T-helper 2 cell treated with Interferon-gamma antibody and Interleukin-4, amounts not matched to agents 100 ng/mL and 5 ng/mL, for 36 hours (primary cell): ENCODE results near the gene MLPH. TPM values are rescaled to one million over a fixed set of nuclear protein-coding genes. Genes with fewer than 3 reads are reported as not detected.

Experiments used
- intact Hi-C: fragments of 100-400 bp; cut with micrococcal nuclease; formaldehyde crosslinking; loops from one replicate; pipeline ENCODE4 v1.15.1; 2023
- total RNA-seq: library from RNA; stranded (reverse); gene quantifications from 2 replicates; pipeline ENCODE4 v1.2.3, GENCODE V29; 2022

MLPH gene
- total RNA-seq, 1 donor from 2014 or later = not detected

DNA sequence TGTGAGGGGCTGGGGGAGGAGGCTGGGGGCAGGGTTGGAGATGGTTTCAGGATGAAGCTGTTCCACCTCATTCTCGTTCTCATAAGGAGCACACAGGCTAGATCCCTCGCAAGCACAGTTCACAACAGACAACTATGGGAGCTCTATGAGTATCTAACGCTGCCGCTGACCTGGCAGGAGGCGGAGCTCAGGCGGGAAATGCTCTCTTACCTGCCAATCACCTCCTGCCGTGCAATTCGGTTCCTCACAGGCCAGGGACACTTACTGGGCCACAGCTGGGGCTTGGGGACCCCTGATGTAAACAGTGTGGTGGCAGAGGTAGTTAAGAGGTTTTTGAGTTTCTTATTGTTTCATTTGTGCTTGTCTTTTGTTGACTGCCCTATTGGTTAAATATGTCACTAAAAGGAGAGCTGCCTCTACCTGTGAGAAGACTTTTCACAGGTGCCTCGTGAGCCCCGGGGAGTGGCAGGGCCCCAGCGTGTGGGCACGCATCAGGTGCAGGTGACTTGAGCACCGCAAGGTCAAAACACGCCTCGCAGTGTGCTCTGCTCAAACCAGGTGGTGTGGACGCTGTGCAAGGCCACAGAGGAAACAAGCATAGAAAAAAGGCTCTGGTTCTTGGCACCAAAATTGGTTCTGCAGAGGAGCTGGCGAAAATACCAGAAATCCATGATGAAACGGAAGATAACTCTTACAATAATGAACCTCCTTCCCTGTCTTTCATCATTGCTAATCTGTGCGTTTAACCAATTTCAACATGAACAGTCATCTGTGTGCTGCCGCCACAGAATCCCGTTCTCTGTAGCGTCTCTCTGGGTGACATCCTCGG, 10.2 kb downstream of the MLPH start:
- intact Hi-C loops = no loop called here

GRCh38 chr2:237497838-237498186, 10.8 kb downstream of the MLPH start:
- intact Hi-C loops = no loop called here

DNA sequence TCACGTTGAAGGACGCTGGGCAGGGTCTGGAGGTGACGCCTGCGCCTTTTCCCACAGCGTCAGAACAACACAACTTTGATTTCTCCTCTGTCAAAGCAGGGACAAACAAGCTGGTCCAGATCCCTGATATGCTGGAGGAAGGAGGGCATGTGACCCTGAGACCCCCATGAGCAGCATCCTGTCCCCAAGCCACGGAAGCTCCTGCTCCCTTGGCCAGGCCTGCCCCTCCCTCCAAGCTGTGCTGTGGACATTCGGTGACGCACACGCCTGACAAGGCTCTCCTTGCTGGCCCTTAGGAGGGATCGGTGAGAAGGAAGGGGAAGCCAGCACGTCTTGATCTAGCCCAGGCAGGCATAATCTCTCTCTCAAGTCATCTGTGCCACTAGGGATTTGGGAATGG, 11.3 kb downstream of the MLPH start:
- intact Hi-C loops = no loop called here

- intact Hi-C loops = no loop called here
Measured at GRCh38 chr2:237500681-237501424, 13.8 kb downstream of the MLPH start.

- intact Hi-C loops = no loop called here
Measured at GRCh38 chr2:237501892-237502513, 15.0 kb downstream of the MLPH start.

DNA sequence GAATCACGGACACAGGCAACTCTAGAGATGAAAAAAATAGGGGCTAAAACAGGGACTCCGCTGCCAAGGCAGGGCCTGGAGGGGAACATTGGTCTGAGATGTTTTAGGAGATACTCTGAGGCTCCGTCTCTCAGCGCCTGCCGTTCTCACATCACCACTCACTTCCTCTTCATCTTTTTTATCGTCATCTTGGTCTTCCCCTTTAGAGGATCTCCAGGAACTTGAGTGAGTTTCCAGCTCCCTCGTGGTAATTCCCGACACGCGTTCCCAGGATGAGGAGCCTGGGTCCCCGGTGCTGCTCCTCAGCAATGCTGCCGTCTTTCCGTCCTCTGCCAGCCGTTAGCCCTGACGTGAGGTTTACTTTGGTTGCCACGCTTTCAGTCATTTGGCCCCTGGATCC, 16.1 kb downstream of the MLPH start:
- intact Hi-C loops = no loop called here

GRCh38 chr2:237505188-237505939, 18.3 kb downstream of the MLPH start:
- intact Hi-C loops = no loop called here

DNA sequence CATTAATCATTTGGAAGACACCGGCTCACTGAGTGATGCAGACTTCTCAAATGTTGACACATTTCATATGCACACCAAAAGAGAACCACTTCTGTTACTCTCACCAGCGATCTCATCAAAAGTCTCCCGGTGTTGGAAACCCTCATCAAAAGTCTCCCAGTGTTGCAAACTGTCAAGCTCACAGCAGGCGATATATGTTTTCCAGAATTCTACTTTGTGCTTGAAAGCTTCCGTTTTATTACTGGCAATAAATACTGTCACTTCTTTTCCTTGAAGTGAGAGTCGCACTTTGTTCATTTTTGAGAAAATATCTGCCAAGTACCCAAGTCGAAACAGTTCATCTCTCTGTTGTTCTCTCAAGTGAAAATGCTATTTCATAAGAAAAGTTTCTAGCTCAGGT, 20.5 kb downstream of the MLPH start:
- intact Hi-C loops = no loop called here

DNA sequence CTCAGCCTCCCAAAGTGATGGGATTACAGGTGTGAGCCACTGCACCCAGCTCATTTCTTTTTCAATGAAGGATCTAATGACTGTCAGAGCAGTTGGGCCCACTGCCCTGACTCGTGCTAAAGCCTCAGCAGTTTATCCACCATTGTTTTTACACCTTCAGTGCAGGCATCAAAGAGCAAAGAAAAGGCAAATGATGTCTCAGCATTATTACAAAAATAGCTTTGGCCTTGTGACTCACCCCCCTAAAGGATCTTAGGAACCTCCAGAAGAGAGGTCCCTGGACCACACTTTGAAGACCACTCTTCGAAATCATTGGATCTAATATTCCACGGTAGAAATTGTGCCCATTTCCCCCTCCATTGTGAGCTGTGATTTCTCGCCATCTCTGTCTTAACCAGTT, 21.3 kb downstream of the MLPH start:
- intact Hi-C loops = no loop called here

- intact Hi-C loops = no loop called here
Measured at GRCh38 chr2:237509151-237509550, 22.1 kb downstream of the MLPH start.

- intact Hi-C loops = loop anchor here (10.0 kb wide), 2 partner anchors 235 to 265 kb away; no protein-coding TSS in a partner anchor
Measured at GRCh38 chr2:237509905-237510304, 22.9 kb downstream of the MLPH start.

- intact Hi-C loops = loop anchor here (10.0 kb wide), 2 partner anchors 234 to 264 kb away; no protein-coding TSS in a partner anchor
Measured at GRCh38 chr2:237510502-237511217, 23.6 kb downstream of the MLPH start.

GRCh38 chr2:237511433-237511832, 24.4 kb downstream of the MLPH start:
- intact Hi-C loops = loop anchor here (10.0 kb wide), 2 partner anchors 233 to 263 kb away; no protein-coding TSS in a partner anchor

DNA sequence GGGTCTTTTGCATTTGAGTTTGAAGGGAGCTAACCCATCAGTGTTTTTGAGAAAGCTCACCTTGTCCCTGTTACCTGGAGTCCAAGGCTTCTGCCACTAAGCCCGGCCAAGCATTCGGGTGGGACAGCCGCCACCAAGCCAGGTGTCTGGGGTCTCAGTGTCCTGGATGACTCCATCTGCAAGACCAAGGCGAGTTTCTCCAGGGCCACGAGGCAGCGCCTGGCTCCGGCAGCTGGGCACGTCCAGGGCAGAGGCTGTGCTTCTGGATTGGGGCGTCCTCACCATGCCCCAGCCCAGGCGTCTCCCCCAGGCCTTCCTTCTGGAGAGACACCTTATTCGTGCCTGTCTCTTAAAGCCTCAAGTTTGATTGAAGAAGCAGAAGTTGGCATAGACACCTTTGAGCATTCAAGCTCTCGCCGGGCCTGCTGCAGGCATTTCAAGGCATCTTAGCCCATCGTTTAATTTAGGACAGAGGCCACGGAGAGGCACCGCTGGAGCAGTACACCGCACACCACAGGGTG, 24.9 kb downstream of the MLPH start:
- intact Hi-C loops = loop anchor here (1.0 to 10.0 kb wide), 3 partner anchors 60 to 263 kb away; no protein-coding TSS in a partner anchor

GRCh38 chr2:237512774-237513466, 25.9 kb downstream of the MLPH start:
- intact Hi-C loops = loop anchor here (1.0 to 10.0 kb wide), 3 partner anchors 59 to 262 kb away; no protein-coding TSS in a partner anchor

DNA sequence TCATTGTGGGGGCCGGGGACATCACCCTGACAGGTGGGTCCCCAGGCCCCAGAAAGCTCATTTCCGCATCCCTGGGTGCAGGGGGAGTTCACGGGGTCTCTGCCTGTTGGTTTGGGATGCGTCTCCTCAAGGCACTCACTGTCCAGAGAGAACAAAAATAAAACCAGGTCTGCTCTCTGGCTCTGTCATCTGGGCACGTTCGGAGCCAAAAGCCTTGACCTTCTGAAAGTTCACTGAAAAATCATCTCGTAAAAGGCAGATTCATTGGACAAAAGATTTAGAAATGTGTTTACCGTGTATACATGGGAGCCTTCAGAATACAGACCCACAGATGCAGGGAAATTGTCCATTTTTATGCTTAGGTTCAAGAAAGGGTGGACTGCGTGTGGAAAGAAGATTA, 26.6 kb downstream of the MLPH start:
- intact Hi-C loops = loop anchor here (10.0 kb wide), 2 partner anchors 231 to 261 kb away; no protein-coding TSS in a partner anchor

- intact Hi-C loops = loop anchor here (10.0 kb wide), 2 partner anchors 230 to 260 kb away; no protein-coding TSS in a partner anchor
Measured at GRCh38 chr2:237514474-237515130, 27.6 kb downstream of the MLPH start.

DNA sequence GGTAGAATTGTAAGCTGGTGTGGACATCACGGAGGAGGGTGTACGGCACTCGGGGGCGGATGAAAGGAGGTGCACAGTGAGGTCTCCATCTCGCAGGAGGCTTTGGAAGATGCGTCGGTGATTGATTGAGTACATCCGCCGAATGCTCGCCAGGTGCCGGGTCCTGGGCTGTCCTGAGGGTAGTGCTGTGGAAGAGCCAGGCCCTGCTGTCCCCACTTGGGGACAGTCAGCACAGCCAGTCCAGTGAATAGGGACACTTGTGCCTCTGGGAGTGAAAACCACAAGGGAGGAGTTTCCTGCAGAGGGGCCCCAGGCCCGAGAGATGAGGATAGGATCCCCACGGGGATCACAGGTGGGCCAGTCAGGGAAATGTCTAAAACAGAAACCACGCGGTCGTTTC, 28.1 kb downstream of the MLPH start:
- intact Hi-C loops = loop anchor here (10.0 kb wide), 2 partner anchors 230 to 260 kb away; no protein-coding TSS in a partner anchor
